K562 (cell line): ENCODE measurements around the gene UNC50.

ENCODE experiments used
- MAFK ChIP-seq: IDR thresholded peaks from 2 replicates; pipeline ENCODE4 v1.6.1; 2011; ENCODE audit warnings: low read length, improper control_type of control experiment
- NFXL1 ChIP-seq: fragments of 450-650 bp; formaldehyde crosslinking; IDR thresholded peaks from 2 replicates; pipeline ENCODE4 v1.4.0; 2021; ENCODE audit warnings: mild to moderate bottlenecking
- RBM25 ChIP-seq: fragments of 200-400 bp; formaldehyde crosslinking; IDR thresholded peaks from 2 replicates; pipeline ENCODE4 v1.6.1; 2018; ENCODE audit warnings: low read length, low read depth, moderate library complexity; ENCODE audit not compliant: severe bottlenecking
- SAFB2 ChIP-seq: fragments of 200-400 bp; formaldehyde crosslinking; IDR thresholded peaks from 2 replicates; pipeline ENCODE4 v1.6.1; 2018; ENCODE audit warnings: borderline replicate concordance, low read length, low read depth, moderate library complexity; ENCODE audit not compliant: severe bottlenecking
- ZNF175 ChIP-seq: fragments of 200-800 bp; sonication (Bioruptor generic); IDR thresholded peaks from 2 replicates; pipeline ENCODE4 v1.6.1; 2016; ENCODE audit warnings: low read depth, mild to moderate bottlenecking, missing genetic modification characterization, missing compliant biosample characterization
- ZNF696 ChIP-seq: fragments of 250-450 bp; sonication (Bioruptor Pico); conservative IDR thresholded peaks from 2 replicates; pipeline ENCODE4 v1.4.0; 2020; ENCODE audit warnings: mild to moderate bottlenecking, moderate library complexity
- TF ChIP-seq, protein P1 (sequence below), 3 experiments: IDR thresholded peaks in 2 of 3; conservative IDR thresholded peaks in 1 of 3; 2 replicates each; pipeline ENCODE4 v1.5.1; 2011 to 2012; ENCODE audit warnings: low read length in 3 of 3, mild to moderate bottlenecking in 3 of 3, control low read depth in 2 of 3, improper control_type of control experiment in 1 of 3, inconsistent platforms in 1 of 3, low read depth in 1 of 3, mixed read lengths in 1 of 3, moderate library complexity in 1 of 3; ENCODE audit not compliant: insufficient read depth in 2 of 3

GRCh38 chr2:98577313-98577712 is 31.1 kb upstream of the UNC50 start:
- TF ChIP-seq MAFK (no peak), ZNF696 (CRISPR knock-in tag) (no peak), RBM25 (no peak), ZNF175 (no peak), SAFB2 (no peak), NFXL1 (CRISPR knock-in tag) (no peak)
- TF ChIP-seq, protein P1, sequence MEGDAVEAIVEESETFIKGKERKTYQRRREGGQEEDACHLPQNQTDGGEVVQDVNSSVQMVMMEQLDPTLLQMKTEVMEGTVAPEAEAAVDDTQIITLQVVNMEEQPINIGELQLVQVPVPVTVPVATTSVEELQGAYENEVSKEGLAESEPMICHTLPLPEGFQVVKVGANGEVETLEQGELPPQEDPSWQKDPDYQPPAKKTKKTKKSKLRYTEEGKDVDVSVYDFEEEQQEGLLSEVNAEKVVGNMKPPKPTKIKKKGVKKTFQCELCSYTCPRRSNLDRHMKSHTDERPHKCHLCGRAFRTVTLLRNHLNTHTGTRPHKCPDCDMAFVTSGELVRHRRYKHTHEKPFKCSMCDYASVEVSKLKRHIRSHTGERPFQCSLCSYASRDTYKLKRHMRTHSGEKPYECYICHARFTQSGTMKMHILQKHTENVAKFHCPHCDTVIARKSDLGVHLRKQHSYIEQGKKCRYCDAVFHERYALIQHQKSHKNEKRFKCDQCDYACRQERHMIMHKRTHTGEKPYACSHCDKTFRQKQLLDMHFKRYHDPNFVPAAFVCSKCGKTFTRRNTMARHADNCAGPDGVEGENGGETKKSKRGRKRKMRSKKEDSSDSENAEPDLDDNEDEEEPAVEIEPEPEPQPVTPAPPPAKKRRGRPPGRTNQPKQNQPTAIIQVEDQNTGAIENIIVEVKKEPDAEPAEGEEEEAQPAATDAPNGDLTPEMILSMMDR (IDR thresholded peaks at IDR 0.05 in 2 of 3, conservative IDR thresholded peaks at IDR 0.05 in 1 of 3; ENCODE audit: insufficient read depth in 2 of 3, low read depth in 1 of 3, low read length in 3 of 3): peak in 2 of 3 experiments; percentile 4 to 29; a peak in 1 of 6 replicates
